PC-9 (cell line): ENCODE results near the gene DHPS. TPM values are rescaled to one million over a fixed set of nuclear protein-coding genes. Genes with fewer than 3 reads are reported as not detected.

Experiments used
- BruUV-seq: library from RNA; stranded (reverse); fragments of 400-500 nt; replicated peaks from 2 replicates; lab custom pipeline; 2021; lab: Mats Ljungman, UMichigan
- CTCF ChIA-PET: fragments of 300-600 bp; sonication (Branson Sonifier 250); formaldehyde crosslinking; loops from one replicate; lab custom pipeline; 2022; ENCODE audit warnings: antibody characterized with exemption; lab: Charles Lee
- POLR2A ChIA-PET: fragments of 300-600 bp; sonication (Branson Sonifier 250); formaldehyde crosslinking; loops from one replicate; lab custom pipeline; 2022; ENCODE audit warnings: antibody characterized with exemption; ENCODE audit not compliant: unreplicated experiment; lab: Charles Lee
- DNase-seq, 2 experiments: peaks; one replicate each; pipeline versions ENCODE4 v3.0.0 to v3.0.0-alpha.2; 2015 to 2022; ENCODE audit warnings: mixed read lengths in 1 of 2
- H2AFZ ChIP-seq: fragments of 200-600 bp; sonication (generic); 2 replicates; pipeline ENCODE4 v1.8.1; 2017; ENCODE audit warnings: antibody characterized with exemption
- H3F3A ChIP-seq: fragments of 200-600 bp; sonication (generic); 2 replicates; pipeline ENCODE4 v1.8.1; 2017; ENCODE audit warnings: antibody characterized with exemption, mild to moderate bottlenecking, low read depth; ENCODE audit not compliant: insufficient read depth
- H3K27ac ChIP-seq: fragments of 200-600 bp; sonication (generic); 2 replicates; pipeline ENCODE4 v1.6.1; 2016; ENCODE audit warnings: mixed run types
- H3K27me3 ChIP-seq: fragments of 200-600 bp; sonication (generic); 2 replicates; pipeline ENCODE4 v1.6.1; 2016; ENCODE audit warnings: low read depth, mixed run types; ENCODE audit not compliant: insufficient read depth
- H3K36me3 ChIP-seq: fragments of 200-600 bp; sonication (generic); 2 replicates; pipeline ENCODE4 v1.6.1; 2016; ENCODE audit warnings: low read depth, mixed run types
- H3K4me1 ChIP-seq: fragments of 200-600 bp; sonication (generic); replicated peaks from 2 replicates; pipeline ENCODE4 v1.6.1; 2016; ENCODE audit warnings: mixed run types; ENCODE audit not compliant: insufficient read depth
- H3K4me2 ChIP-seq: fragments of 200-600 bp; sonication (generic); 2 replicates; pipeline ENCODE4 v1.6.1; 2017; ENCODE audit warnings: mixed run types
- H3K4me3 ChIP-seq: fragments of 200-600 bp; sonication (generic); 2 replicates; pipeline ENCODE4 v1.6.1; 2016; ENCODE audit warnings: mixed run types
- H3K79me2 ChIP-seq: fragments of 200-600 bp; sonication (generic); 2 replicates; pipeline ENCODE4 v1.6.1; 2017; ENCODE audit warnings: low read depth, mixed run types
- H3K9me2 ChIP-seq: fragments of 200-600 bp; sonication (generic); 2 replicates; pipeline ENCODE4 v1.8.1; 2017; ENCODE audit warnings: mild to moderate bottlenecking; ENCODE audit not compliant: insufficient read depth
- H3K9me3 ChIP-seq: fragments of 200-600 bp; sonication (generic); 2 replicates; pipeline ENCODE4 v1.8.1; 2016; ENCODE audit warnings: low read depth; ENCODE audit not compliant: insufficient read depth
- H4K20me1 ChIP-seq: fragments of 200-600 bp; sonication (generic); 2 replicates; pipeline ENCODE4 v1.8.1; 2017; ENCODE audit not compliant: insufficient read depth
- CTCF ChIP-seq: fragments of 200-600 bp; sonication (generic); conservative IDR thresholded peaks from 2 replicates; pipeline ENCODE4 v1.6.1; 2017; ENCODE audit warnings: mixed run types, antibody characterized with exemption, mild to moderate bottlenecking, moderate library complexity
- EZH2 ChIP-seq: fragments of 200-600 bp; sonication (generic); IDR thresholded peaks from 2 replicates; pipeline ENCODE4 v1.8.0; 2017; ENCODE audit warnings: antibody characterized with exemption, low read depth
- intact Hi-C: fragments of 100-400 bp; cut with micrococcal nuclease; formaldehyde crosslinking; loops from one replicate; pipeline ENCODE4 v1.10.0; 2022; ENCODE audit not compliant: unreplicated experiment
- total RNA-seq: library from RNA; stranded (reverse); gene quantifications from 2 replicates; pipeline ENCODE4 v1.2.3, GENCODE V29; 2021

Gene DHPS
- total RNA-seq, 1 experiment from 2014 or later = 106 TPM

- H3K9me2 ChIP-seq = no peaks in the 10 kb centered on the region
- TF ChIP-seq CTCF (no peak), EZH2 (no peak)
- no peak overlapping the region for H3K4me3 ChIP-seq
- no peak for DNase-seq
- no peaks in the 10 kb centered on the region for H3K9me3 ChIP-seq
- H3K79me2 ChIP-seq = peaks cover 26% of the 10 kb centered on the region
- no peak overlapping the region for H3K27ac ChIP-seq
- no peaks in the 10 kb centered on the region for H3K27me3 ChIP-seq
- peaks cover 8% of the 10 kb centered on the region; the same call in 1 of the 2 replicates for H3K4me1 ChIP-seq
- H4K20me1 ChIP-seq = no peaks in the 10 kb centered on the region
- H2AFZ ChIP-seq = no peak overlapping the region
- no peak overlapping the region for H3K4me2 ChIP-seq
- ChIA-PET CTCF (no interaction called here), POLR2A (no interaction called here)
- BruUV-seq = no TSS peak
- intact Hi-C loops = no loop called here
- no peaks in the 10 kb centered on the region; the same call in 1 of the 2 replicates for H3K36me3 ChIP-seq
- peaks cover 20% of the 10 kb centered on the region; the same call in 1 of the 2 replicates for H3F3A ChIP-seq
Observed at GRCh38 chr19:12692960-12693359, 11.3 kb upstream of the DHPS start.

- Histone ChIP-seq H3F3A (peaks cover 19% of the 10 kb centered on the region), H3K79me2 (peaks cover 10% of the 10 kb centered on the region), H3K4me1 (no peaks in the 10 kb centered on the region), H3K36me3 (no peaks in the 10 kb centered on the region), H4K20me1 (no peaks in the 10 kb centered on the region; the same call in 1 of the 2 replicates), H3K4me3 (no peak overlapping the region), H3K27ac (no peak overlapping the region), H2AFZ (no peak overlapping the region), H3K9me2 (no peaks in the 10 kb centered on the region), H3K4me2 (no peak overlapping the region), H3K27me3 (no peaks in the 10 kb centered on the region), H3K9me3 (no peaks in the 10 kb centered on the region)
- POLR2A ChIA-PET = no interaction called here
- TF ChIP-seq CTCF = no peak
- TF ChIP-seq EZH2 = no peak
- CTCF ChIA-PET = no interaction called here
- DNase-seq = no peak
- intact Hi-C loops = no loop called here
- no TSS peak for BruUV-seq
Observed at GRCh38 chr19:12689581-12690216, 8.0 kb upstream of the DHPS start.

GRCh38 chr19:12689012-12689411, 7.3 kb upstream of the DHPS start:
- POLR2A ChIA-PET = no interaction called here
- DNase-seq = no peak

More at GRCh38 chr19:12689012-12689411, 7.3 kb upstream of the DHPS start:
- no peak overlapping the region for H3K4me3 ChIP-seq
- no peaks in the 10 kb centered on the region for H3K27me3 ChIP-seq
- no peak for TF ChIP-seq CTCF
- TF ChIP-seq EZH2 = no peak
- H3K36me3 ChIP-seq = no peaks in the 10 kb centered on the region
- H3K79me2 ChIP-seq = peaks cover 3% of the 10 kb centered on the region; the same call in 1 of the 2 replicates
- intact Hi-C loops = no loop called here
- H3K4me2 ChIP-seq = no peak overlapping the region
- no peak overlapping the region for H2AFZ ChIP-seq
- peaks cover 18% of the 10 kb centered on the region for H3F3A ChIP-seq
- BruUV-seq = no TSS peak
- no peaks in the 10 kb centered on the region for H3K9me3 ChIP-seq
- H3K9me2 ChIP-seq = no peaks in the 10 kb centered on the region
- H3K4me1 ChIP-seq = no peaks in the 10 kb centered on the region
- CTCF ChIA-PET = no interaction called here
- no peaks in the 10 kb centered on the region; the same call in 1 of the 2 replicates for H4K20me1 ChIP-seq
- no peak overlapping the region for H3K27ac ChIP-seq
